Dermis lymphatic vessel endothelial cell (primary cell): ENCODE data around the gene KIF11. TPM values are rescaled to one million over a fixed set of nuclear protein-coding genes. Genes with fewer than 3 reads are reported as not detected.

ENCODE experiments used
- total RNA-seq: library from RNA; depleted of rRNA; stranded (reverse); fragments of >200 nt; gene quantifications from 2 replicates; pipeline ENCODE4 v1.2.1, GENCODE V29; 2014

KIF11 gene
- total RNA-seq = 4.3 and 5.8 TPM in 2 replicates

DNA sequence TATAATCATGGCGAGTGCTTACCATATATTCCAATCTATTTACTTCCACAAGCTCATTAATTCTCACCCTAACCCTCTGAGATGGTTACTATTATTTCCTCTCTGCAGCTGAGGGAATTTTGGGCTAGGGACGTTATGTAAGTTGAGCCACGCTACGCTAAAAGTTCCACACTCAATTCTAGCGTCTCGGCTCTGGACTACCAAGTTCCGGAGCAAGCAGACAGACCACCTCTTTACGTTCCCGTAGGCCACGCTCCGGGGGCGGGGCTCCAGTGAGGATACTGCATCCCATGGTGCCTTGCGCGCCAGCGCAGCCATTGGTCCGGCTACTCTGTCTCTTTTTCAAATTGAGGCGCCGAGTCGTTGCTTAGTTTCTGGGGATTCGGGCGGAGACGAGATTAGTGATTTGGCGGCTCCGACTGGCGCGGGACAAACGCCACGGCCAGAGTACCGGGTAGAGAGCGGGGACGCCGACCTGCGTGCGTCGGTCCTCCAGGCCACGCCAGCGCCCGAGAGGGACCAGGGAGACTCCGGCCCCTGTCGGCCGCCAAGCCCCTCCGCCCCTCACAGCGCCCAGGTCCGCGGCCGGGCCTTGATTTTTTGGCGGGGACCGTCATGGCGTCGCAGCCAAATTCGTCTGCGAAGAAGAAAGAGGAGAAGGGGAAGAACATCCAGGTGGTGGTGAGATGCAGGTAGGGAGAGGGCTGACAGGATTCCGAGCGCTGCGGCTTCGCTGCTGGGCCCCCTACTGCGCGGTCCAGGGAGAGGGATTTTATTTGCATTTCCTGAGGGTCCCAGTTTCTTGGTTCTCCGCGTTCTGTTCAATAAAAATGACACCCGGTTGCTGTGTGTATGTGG is at the start of gene KIF11:
Gene KIF11 (plus strand): TSS at position 370 of the 858 bp plus-strand sequence. CDS start 246 bp downstream, at position 616.

DNA sequence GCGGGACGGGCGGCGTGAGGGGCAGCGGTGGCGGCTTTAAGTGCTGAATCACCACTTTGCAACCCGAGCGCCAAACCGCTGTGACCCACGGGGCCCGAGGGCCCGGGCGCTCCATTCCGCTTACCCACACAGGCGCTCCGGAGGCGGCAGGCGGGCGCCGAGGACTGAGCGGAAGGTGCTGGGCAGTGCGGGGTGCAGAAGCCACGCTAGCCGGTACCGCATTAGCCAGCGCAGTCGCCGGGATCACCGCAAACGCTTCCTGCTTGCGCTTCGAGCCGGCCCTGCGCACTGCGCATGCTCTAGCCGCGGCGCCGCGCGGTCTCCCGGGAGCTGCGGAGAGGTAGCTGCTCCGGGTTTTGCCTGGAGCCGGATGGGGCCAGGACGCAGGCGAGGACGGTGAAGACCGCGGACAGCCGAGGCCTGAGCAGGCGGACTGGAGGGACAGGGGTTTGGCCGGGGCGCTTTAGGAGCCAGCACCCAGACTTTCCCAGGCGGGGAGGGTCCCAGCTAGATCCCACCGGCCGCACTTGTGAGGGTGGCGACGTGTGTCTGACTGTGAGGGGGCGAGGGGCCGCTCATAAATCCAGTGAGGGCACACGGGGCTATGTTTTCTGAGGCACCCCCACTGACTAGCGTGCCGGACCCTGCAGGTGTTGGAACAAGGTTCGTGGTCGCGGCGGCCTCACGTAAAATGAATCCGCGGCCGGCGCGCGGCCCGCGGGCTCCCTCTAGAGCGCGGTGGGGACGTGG is 19.0 kb upstream of the KIF11 start, which contains the start of gene IDE:
Gene IDE (minus strand): TSS at position 296 of the 750 bp plus-strand sequence. CDS start 74 bp downstream, at position 222.

DNA sequence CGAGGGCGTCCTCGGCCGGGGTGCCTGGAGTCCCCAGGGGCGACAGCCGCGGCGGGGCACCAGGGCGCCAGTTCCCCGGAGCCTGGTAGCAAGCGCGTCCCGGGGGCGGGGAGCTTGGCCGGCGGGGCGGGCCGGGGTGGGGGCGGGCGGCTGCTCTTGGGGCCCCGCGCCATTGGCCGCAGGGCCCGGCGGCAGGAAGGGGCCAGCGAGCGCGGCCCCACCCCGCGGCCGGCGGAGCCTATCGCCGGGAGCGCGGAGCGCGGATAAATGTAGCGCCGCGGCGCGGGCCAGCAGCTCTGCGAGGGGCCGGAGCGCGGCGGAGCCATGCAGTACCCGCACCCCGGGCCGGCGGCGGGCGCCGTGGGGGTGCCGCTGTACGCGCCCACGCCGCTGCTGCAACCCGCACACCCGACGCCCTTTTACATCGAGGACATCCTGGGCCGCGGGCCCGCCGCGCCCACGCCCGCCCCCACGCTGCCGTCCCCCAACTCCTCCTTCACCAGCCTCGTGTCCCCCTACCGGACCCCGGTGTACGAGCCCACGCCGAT is 96.8 kb downstream of the KIF11 start, which contains the start of gene HHEX:
Gene HHEX (plus strand): TSS at position 293 of the 548 bp plus-strand sequence. CDS start 32 bp downstream, at position 325.

Other genes with a start within 250 kb of the KIF11 start
- 22.1 and 34.9 TPM in 2 replicates for gene IDE, start 19.0 kb upstream of the KIF11 start, total RNA-seq
- 50.5 and 54.9 TPM in 2 replicates for gene HHEX, start 96.8 kb downstream of the KIF11 start, total RNA-seq